Glutamatergic neuron (in vitro differentiated cells): ENCODE data around the gene GLRA3. TPM values are rescaled to one million over a fixed set of nuclear protein-coding genes. Genes with fewer than 3 reads are reported as not detected.

Experiments
- DNase-seq: peaks from one replicate; pipeline ENCODE4 v3.0.0; 2022
- H3K27ac Mint-ChIP-seq: one replicate; pipeline ENCODE4 v1.8.0; 2020; ENCODE audit warnings: mild to moderate bottlenecking, mixed read lengths, inconsistent platforms; ENCODE audit not compliant: unreplicated experiment
- H3K27me3 Mint-ChIP-seq: one replicate; pipeline ENCODE4 v1.8.0; 2020; ENCODE audit warnings: mild to moderate bottlenecking, moderate library complexity, mixed read lengths, inconsistent platforms; ENCODE audit not compliant: unreplicated experiment
- H3K36me3 Mint-ChIP-seq: one replicate; pipeline ENCODE4 v1.8.0; 2020; ENCODE audit warnings: mild to moderate bottlenecking, mixed read lengths, inconsistent platforms; ENCODE audit not compliant: unreplicated experiment
- H3K4me1 Mint-ChIP-seq: one replicate; pipeline ENCODE4 v1.8.0; 2020; ENCODE audit warnings: mild to moderate bottlenecking, low read depth, mixed read lengths, inconsistent platforms; ENCODE audit not compliant: unreplicated experiment
- H3K4me3 Mint-ChIP-seq: one replicate; pipeline ENCODE4 v1.8.0; 2020; ENCODE audit warnings: mild to moderate bottlenecking, mixed read lengths, inconsistent platforms; ENCODE audit not compliant: unreplicated experiment
- H3K9me3 Mint-ChIP-seq: one replicate; pipeline ENCODE4 v1.8.0; 2020; ENCODE audit warnings: mild to moderate bottlenecking, moderate library complexity, mixed read lengths, inconsistent platforms; ENCODE audit not compliant: unreplicated experiment
- CTCF ChIP-seq: fragments of 200-600 bp; sonication (generic); IDR thresholded peaks from one replicate; pipeline ENCODE4 v1.5.0; 2021; ENCODE audit not compliant: partially characterized antibody, unreplicated experiment
- total RNA-seq: library from RNA; stranded (reverse); fragmentation: NEBNext Ultra II Directional; extraction: Animal tissue kit (Norgen Biotek cat#: 25700); gene quantifications from one replicate; pipeline ENCODE4 v1.2.1, GENCODE V29; 2021; ENCODE audit not compliant: unreplicated experiment

GLRA3 gene
- total RNA-seq, 1 donor from 2014 or later = not detected

- Mint-ChIP-seq H3K27me3 (no peaks in the 10 kb centered on the region), H3K36me3 (no peaks in the 10 kb centered on the region), H3K4me3 (no peak overlapping the region), H3K4me1 (no peaks in the 10 kb centered on the region), H3K9me3 (no peaks in the 10 kb centered on the region), H3K27ac (no peak overlapping the region)
- TF ChIP-seq CTCF = no peak
- no peak for DNase-seq
Observed at GRCh38 chr4:174713181-174713580, 115.9 kb downstream of the GLRA3 start.

GRCh38 chr4:174709526-174709925 lies 119.5 kb downstream of the GLRA3 start:
- no peaks in the 10 kb centered on the region for H3K27me3 Mint-ChIP-seq
- TF ChIP-seq CTCF = no peak
- H3K27ac Mint-ChIP-seq = no peak overlapping the region
- H3K36me3 Mint-ChIP-seq = no peaks in the 10 kb centered on the region
- no peak for DNase-seq
- no peaks in the 10 kb centered on the region for H3K4me1 Mint-ChIP-seq
- H3K9me3 Mint-ChIP-seq = no peaks in the 10 kb centered on the region
- H3K4me3 Mint-ChIP-seq = no peak overlapping the region

GRCh38 chr4:174708381-174708780 lies 120.7 kb downstream of the GLRA3 start:
- no peak for TF ChIP-seq CTCF
- no peaks in the 10 kb centered on the region for H3K4me1 Mint-ChIP-seq
- DNase-seq = no peak
- no peak overlapping the region for H3K4me3 Mint-ChIP-seq
- no peak overlapping the region for H3K27ac Mint-ChIP-seq
- H3K27me3 Mint-ChIP-seq = no peaks in the 10 kb centered on the region
- no peaks in the 10 kb centered on the region for H3K36me3 Mint-ChIP-seq
- no peaks in the 10 kb centered on the region for H3K9me3 Mint-ChIP-seq

- TF ChIP-seq CTCF = no peak
- Mint-ChIP-seq H3K36me3 (no peaks in the 10 kb centered on the region), H3K27ac (no peak overlapping the region), H3K4me3 (no peak overlapping the region), H3K9me3 (no peaks in the 10 kb centered on the region), H3K27me3 (no peaks in the 10 kb centered on the region), H3K4me1 (no peaks in the 10 kb centered on the region)
- no peak for DNase-seq
Observed at GRCh38 chr4:174707902-174708301, 121.1 kb downstream of the GLRA3 start.

GRCh38 chr4:174707051-174707676 lies 121.9 kb downstream of the GLRA3 start:
- Mint-ChIP-seq H3K27me3 (no peaks in the 10 kb centered on the region), H3K9me3 (no peaks in the 10 kb centered on the region), H3K36me3 (no peaks in the 10 kb centered on the region), H3K4me1 (no peaks in the 10 kb centered on the region), H3K4me3 (no peak overlapping the region), H3K27ac (no peak overlapping the region)
- TF ChIP-seq CTCF = no peak
- DNase-seq = no peak
